ENCODE results near the gene DGKI. TPM values are rescaled to one million over a fixed set of nuclear protein-coding genes. Genes with fewer than 3 reads are reported as not detected.

Gene DGKI
- total and polyA plus RNA-seq, 2 of the 4 experiments (the other 2 are of a cell fraction): 3.9 to 15.8 TPM

DNA sequence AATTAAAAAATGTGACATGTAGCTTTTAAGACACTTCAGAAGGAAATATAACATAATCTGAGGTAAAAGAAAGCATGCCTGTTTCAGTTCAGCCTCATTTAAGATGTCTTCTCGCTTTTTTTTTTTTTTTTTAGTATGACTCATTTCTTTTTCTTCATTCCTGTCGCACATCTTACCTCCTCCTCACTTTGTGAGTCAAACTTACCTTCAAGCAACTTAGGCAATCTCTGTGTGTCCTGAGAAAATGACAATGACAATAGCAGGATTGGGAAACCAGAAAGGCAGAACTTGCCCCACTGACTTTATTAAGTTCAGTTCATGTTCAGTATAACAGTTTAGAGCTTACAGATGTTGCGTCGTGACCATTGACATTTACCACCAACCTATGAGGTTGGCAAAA lies 511.0 kb downstream of the DGKI start:
- Histone ChIP-seq H2AK9ac (replicated peaks; ENCODE audit: low read depth, low read length, poor library complexity) (no peak overlapping the region), H3K27me3 (ENCODE audit: control insufficient read depth, insufficient read depth, low read length) (no peaks in the 10 kb centered on the region), H4K91ac (ENCODE audit: insufficient read depth, low read depth, low read length) (no peak overlapping the region), H3K79me1 (ENCODE audit: low read depth in 1 of 2, low read length in 2 of 2) (peaks cover 20 to 46% of the 10 kb centered on the region in 2 experiments), H2BK5ac (ENCODE audit: low read depth, low read length, poor library complexity, severe bottlenecking) (no peak overlapping the region), H3K14ac (replicated peaks; ENCODE audit: low read depth, low read length) (no peak overlapping the region), H2BK20ac (ENCODE audit: low read depth, low read length) (no peak overlapping the region), H2AFZ (replicated peaks; ENCODE audit: low read length, poor library complexity) (no peak overlapping the region), H2BK120ac (ENCODE audit: low read depth, low read length) (no peak overlapping the region), H2AK5ac (ENCODE audit: low read depth, low read length) (no peak overlapping the region), H3K56ac (ENCODE audit: extremely low read depth, insufficient read depth, low read length) (no peak overlapping the region), H4K5ac (ENCODE audit: low read depth, low read length) (no peak overlapping the region), H3K4ac (ENCODE audit: low read depth, low read length) (no peak overlapping the region), H4K8ac (ENCODE audit: low read depth in 2 of 2, low read length in 2 of 2) (no peak overlapping the region), H3K9me3 (ENCODE audit: control insufficient read depth, insufficient read depth, low read length) (no peaks in the 10 kb centered on the region), H3K36me3 (ENCODE audit: control insufficient read depth, insufficient read depth, low read length) (0 out of 2 replicates have a peak, but pooled peaks cover 4% of the 10 kb centered on the region), H3K27ac (ENCODE audit: insufficient read depth, low read length) (no peak overlapping the region), H4K20me1 (ENCODE audit: insufficient read depth, low read length) (no peaks in the 10 kb centered on the region), H3K4me1 (ENCODE audit: control insufficient read depth, insufficient read depth, low read length) (peaks cover 2% of the 10 kb centered on the region; the same call in 1 of the 2 replicates), H3K4me2 (ENCODE audit: low read depth, low read length) (no peak overlapping the region), H3K9me1 (ENCODE audit: insufficient read depth, low read length) (peaks cover 4% of the 10 kb centered on the region; the same call in 1 of the 2 replicates), H3K9ac (ENCODE audit: low read depth, low read length) (no peak overlapping the region), H3K4me3 (ENCODE audit: insufficient read depth, low read depth, low read length) (no peak overlapping the region), H2BK15ac (ENCODE audit: low read depth, low read length) (no peak overlapping the region), H3K18ac (ENCODE audit: low read depth, low read length) (no peak overlapping the region), H3K23ac (ENCODE audit: low read depth, low read length) (no peak overlapping the region)
- CTCF ChIA-PET: no interaction called here
- WGBS, 2 experiments (ENCODE audit: extremely low coverage in 2 of 2, insufficient read length in 1 of 2): no CpG with 5 or more reads among the region's 4 CpGs
- in situ Hi-C loops (cut with MboI; ENCODE audit: low sequenced_read_pairs): no loop called here
- dilution Hi-C loops (cut with HindIII; ENCODE audit: low sequenced_read_pairs, unreplicated experiment): no loop called here
- POLR2A ChIA-PET (ENCODE audit: unreplicated experiment): no interaction called here
- intact Hi-C loops (cut with micrococcal nuclease): no loop called here
- DNase-seq (peak; percentile 21), ATAC-seq (ENCODE audit: low read depth) (no peak)
- no TSS peak for BruUV-seq (replicated peaks)
- TF ChIP-seq CEBPB (IDR thresholded peaks at IDR 0.05; ENCODE audit: low read depth, low read length): peak; percentile 62
- TF ChIP-seq NFE2L2 (IDR thresholded peaks at IDR 0.05; ENCODE audit: low read depth, low read length): no peak
